NT2/D1 (cell line): ENCODE results near the gene SLC38A11.

Source experiments
- SUZ12 ChIP-seq: IDR thresholded peaks from 2 replicates; pipeline ENCODE4 v1.6.1; 2011; ENCODE audit not compliant: insufficient read length, insufficient read depth; ENCODE audit errors: extremely low read depth
- YY1 ChIP-seq: IDR thresholded peaks from 2 replicates; pipeline ENCODE4 v1.6.1; 2011; ENCODE audit not compliant: insufficient read length, insufficient read depth

- TF ChIP-seq YY1, result no peak
- TF ChIP-seq SUZ12, result no peak
These were observed 39.8 kb downstream of the SLC38A11 start for GRCh38 chr2:164915566-164915965.
